Neural cell (in vitro differentiated cells): ENCODE measurements around the gene SIGLEC1. TPM values are rescaled to one million over a fixed set of nuclear protein-coding genes. Genes with fewer than 3 reads are reported as not detected.

Experiments
- H2AFZ ChIP-seq: fragments of 200-600, 300-800 bp; sonication (generic), shearing (Covaris generic); 2 replicates; pipeline ENCODE4 v1.6.0; 2014; ENCODE audit warnings: low read depth, mild to moderate bottlenecking, antibody characterized with exemption, low read length, moderate library complexity
- H3F3A ChIP-seq: fragments of 200-600 bp; shearing (Covaris generic); 2 replicates; pipeline ENCODE4 v1.6.1; 2016; ENCODE audit warnings: mild to moderate bottlenecking, moderate library complexity, mixed read lengths, antibody characterized with exemption, low read length; ENCODE audit not compliant: insufficient read depth, poor library complexity, severe bottlenecking
- H3K27ac ChIP-seq: fragments of 200-600, 300-800 bp; sonication (generic), shearing (Covaris generic); 2 replicates; pipeline ENCODE4 v1.5.1; 2014; ENCODE audit warnings: mild to moderate bottlenecking, low read length, moderate library complexity
- H3K27me3 ChIP-seq: fragments of 300-800, 200-600 bp; sonication (generic), shearing (Covaris generic); 2 replicates; pipeline ENCODE4 v1.6.0; 2014; ENCODE audit warnings: mild to moderate bottlenecking, low read depth, low read length, moderate library complexity; ENCODE audit not compliant: insufficient read depth
- H3K36me3 ChIP-seq: fragments of 300-800, 200-600 bp; sonication (generic), shearing (Covaris generic); 2 replicates; pipeline ENCODE4 v1.5.1; 2014; ENCODE audit warnings: mild to moderate bottlenecking, antibody characterized with exemption, low read length, moderate library complexity; ENCODE audit not compliant: insufficient read depth
- H3K4me2 ChIP-seq: fragments of 300-800, 200-600 bp; sonication (generic), shearing (Covaris generic); 2 replicates; pipeline ENCODE4 v1.6.0; 2014; ENCODE audit warnings: mild to moderate bottlenecking, low read length
- H3K4me3 ChIP-seq: fragments of 300-800, 200-600 bp; sonication (generic), shearing (Covaris generic); 2 replicates; pipeline ENCODE4 v1.5.1; 2014; ENCODE audit warnings: mild to moderate bottlenecking, low read length, moderate library complexity
- H3K79me2 ChIP-seq: fragments of 200-600 bp; shearing (Covaris generic); replicated peaks from 2 replicates; pipeline ENCODE4 v1.6.0; 2014; ENCODE audit warnings: mild to moderate bottlenecking, low read length, moderate library complexity; ENCODE audit not compliant: insufficient read depth
- H3K9ac ChIP-seq: fragments of 300-800, 200-600 bp; sonication (generic), shearing (Covaris generic); 2 replicates; pipeline ENCODE4 v1.6.1; 2016; ENCODE audit warnings: mild to moderate bottlenecking, low read length, mixed read lengths
- H3K9me2 ChIP-seq: fragments of 200-600 bp; shearing (Covaris generic); 2 replicates; pipeline ENCODE4 v1.6.1; 2016; ENCODE audit warnings: mild to moderate bottlenecking, low read length, mixed read lengths; ENCODE audit not compliant: insufficient read depth
- H3K9me3 ChIP-seq: fragments of 200-600, 300-800 bp; sonication (generic), shearing (Covaris generic); 2 replicates; pipeline ENCODE4 v1.6.1; 2016; ENCODE audit warnings: mild to moderate bottlenecking, mixed run types, low read length, moderate library complexity, mixed read lengths
- H4K20me1 ChIP-seq: fragments of 200-600 bp; shearing (Covaris generic); 2 replicates; pipeline ENCODE4 v1.6.1; 2016; ENCODE audit warnings: mild to moderate bottlenecking, mixed run types; ENCODE audit not compliant: insufficient read depth
- EP300 ChIP-seq: fragments of 450-650 bp; conservative IDR thresholded peaks from 2 replicates; pipeline ENCODE4 v1.6.1; 2014; ENCODE audit warnings: antibody characterized with exemption, mild to moderate bottlenecking, moderate library complexity; ENCODE audit not compliant: poor library complexity, severe bottlenecking
- EZH2 ChIP-seq: fragments of 200-600, 300-800 bp; shearing (Covaris generic), sonication (generic); IDR thresholded peaks from 2 replicates; pipeline ENCODE4 v1.6.1; 2014; ENCODE audit warnings: antibody characterized with exemption, low read length, borderline replicate concordance, mild to moderate bottlenecking; ENCODE audit not compliant: insufficient read depth, poor library complexity, severe bottlenecking
- MXI1 ChIP-seq: fragments of 450-650 bp; conservative IDR thresholded peaks from 2 replicates; pipeline ENCODE4 v1.6.1; 2014; ENCODE audit warnings: antibody characterized with exemption, mild to moderate bottlenecking; ENCODE audit not compliant: poor library complexity, severe bottlenecking
- POLR2AphosphoS5 ChIP-seq: IDR thresholded peaks from 2 replicates; pipeline ENCODE4 v1.6.1; 2012
- RAD21 ChIP-seq: fragments of 450-650 bp; conservative IDR thresholded peaks from 2 replicates; pipeline ENCODE4 v1.6.1; 2014; ENCODE audit warnings: antibody characterized with exemption, mild to moderate bottlenecking, moderate library complexity
- SMC3 ChIP-seq: fragments of 450-650 bp; conservative IDR thresholded peaks from 2 replicates; pipeline ENCODE4 v1.6.1; 2014; ENCODE audit warnings: antibody characterized with exemption, mild to moderate bottlenecking, moderate library complexity; ENCODE audit not compliant: poor library complexity
- TAF1 ChIP-seq: IDR thresholded peaks from 2 replicates; pipeline ENCODE4 v1.6.1; 2012; ENCODE audit warnings: low read depth
- polyA plus RNA-seq: library from polyadenylated mRNA; depleted of rRNA; stranded (reverse); fragments of >200 nt; gene quantifications from 2 replicates; pipeline ENCODE4 v1.2.3, GENCODE V29; 2014
- TF ChIP-seq, protein P1 (sequence below): fragments of 450-650 bp; IDR thresholded peaks from 2 replicates; pipeline ENCODE4 v1.5.1; 2014; ENCODE audit warnings: antibody characterized with exemption, mild to moderate bottlenecking, moderate library complexity; ENCODE audit not compliant: poor library complexity, severe bottlenecking
- TF ChIP-seq, protein P2 (sequence below): IDR thresholded peaks from 2 replicates; pipeline ENCODE4 v1.6.1; 2012; ENCODE audit warnings: borderline replicate concordance

The SIGLEC1 gene
- polyA plus RNA-seq, 1 donor from 2014 or later = 0.12 TPM

- no peaks in the 10 kb centered on the region for H3K36me3 ChIP-seq
These were observed 3.9 kb upstream of the SIGLEC1 start for GRCh38 chr20:3716195-3716834.

DNA sequence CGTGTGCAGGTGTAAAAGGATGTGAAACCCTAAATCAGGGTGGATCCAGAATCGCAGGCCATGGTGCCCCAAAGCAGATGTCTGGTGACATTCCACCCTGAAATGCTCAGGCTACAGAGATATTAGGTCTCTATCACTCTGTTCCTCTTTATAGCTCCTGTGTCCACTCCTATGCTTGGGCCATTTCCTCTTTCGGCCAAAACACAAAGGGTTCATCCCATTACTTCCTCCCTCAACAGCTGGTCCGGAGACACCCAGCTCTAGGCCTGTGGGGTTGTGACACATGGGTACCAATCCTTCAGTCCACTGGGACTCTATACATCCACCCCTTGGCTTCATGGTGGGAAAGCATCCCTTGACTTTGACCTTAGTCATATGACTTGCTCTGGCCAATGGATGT lies 1.7 kb upstream of the SIGLEC1 start:
- TF ChIP-seq MXI1 (no peak), POLR2AphosphoS5 (no peak), SMC3 (no peak), RAD21 (no peak), EZH2 (no peak)

More at GRCh38 chr20:3716195-3716834, 3.9 kb upstream of the SIGLEC1 start:
- TF ChIP-seq EZH2 (no peak), MXI1 (no peak), EP300 (no peak), POLR2AphosphoS5 (no peak), SMC3 (peak; percentile 72), RAD21 (peak; percentile 72), TAF1 (no peak)
- TF ChIP-seq, protein P1, sequence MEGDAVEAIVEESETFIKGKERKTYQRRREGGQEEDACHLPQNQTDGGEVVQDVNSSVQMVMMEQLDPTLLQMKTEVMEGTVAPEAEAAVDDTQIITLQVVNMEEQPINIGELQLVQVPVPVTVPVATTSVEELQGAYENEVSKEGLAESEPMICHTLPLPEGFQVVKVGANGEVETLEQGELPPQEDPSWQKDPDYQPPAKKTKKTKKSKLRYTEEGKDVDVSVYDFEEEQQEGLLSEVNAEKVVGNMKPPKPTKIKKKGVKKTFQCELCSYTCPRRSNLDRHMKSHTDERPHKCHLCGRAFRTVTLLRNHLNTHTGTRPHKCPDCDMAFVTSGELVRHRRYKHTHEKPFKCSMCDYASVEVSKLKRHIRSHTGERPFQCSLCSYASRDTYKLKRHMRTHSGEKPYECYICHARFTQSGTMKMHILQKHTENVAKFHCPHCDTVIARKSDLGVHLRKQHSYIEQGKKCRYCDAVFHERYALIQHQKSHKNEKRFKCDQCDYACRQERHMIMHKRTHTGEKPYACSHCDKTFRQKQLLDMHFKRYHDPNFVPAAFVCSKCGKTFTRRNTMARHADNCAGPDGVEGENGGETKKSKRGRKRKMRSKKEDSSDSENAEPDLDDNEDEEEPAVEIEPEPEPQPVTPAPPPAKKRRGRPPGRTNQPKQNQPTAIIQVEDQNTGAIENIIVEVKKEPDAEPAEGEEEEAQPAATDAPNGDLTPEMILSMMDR = peak; percentile 70
- TF ChIP-seq, protein P2, sequence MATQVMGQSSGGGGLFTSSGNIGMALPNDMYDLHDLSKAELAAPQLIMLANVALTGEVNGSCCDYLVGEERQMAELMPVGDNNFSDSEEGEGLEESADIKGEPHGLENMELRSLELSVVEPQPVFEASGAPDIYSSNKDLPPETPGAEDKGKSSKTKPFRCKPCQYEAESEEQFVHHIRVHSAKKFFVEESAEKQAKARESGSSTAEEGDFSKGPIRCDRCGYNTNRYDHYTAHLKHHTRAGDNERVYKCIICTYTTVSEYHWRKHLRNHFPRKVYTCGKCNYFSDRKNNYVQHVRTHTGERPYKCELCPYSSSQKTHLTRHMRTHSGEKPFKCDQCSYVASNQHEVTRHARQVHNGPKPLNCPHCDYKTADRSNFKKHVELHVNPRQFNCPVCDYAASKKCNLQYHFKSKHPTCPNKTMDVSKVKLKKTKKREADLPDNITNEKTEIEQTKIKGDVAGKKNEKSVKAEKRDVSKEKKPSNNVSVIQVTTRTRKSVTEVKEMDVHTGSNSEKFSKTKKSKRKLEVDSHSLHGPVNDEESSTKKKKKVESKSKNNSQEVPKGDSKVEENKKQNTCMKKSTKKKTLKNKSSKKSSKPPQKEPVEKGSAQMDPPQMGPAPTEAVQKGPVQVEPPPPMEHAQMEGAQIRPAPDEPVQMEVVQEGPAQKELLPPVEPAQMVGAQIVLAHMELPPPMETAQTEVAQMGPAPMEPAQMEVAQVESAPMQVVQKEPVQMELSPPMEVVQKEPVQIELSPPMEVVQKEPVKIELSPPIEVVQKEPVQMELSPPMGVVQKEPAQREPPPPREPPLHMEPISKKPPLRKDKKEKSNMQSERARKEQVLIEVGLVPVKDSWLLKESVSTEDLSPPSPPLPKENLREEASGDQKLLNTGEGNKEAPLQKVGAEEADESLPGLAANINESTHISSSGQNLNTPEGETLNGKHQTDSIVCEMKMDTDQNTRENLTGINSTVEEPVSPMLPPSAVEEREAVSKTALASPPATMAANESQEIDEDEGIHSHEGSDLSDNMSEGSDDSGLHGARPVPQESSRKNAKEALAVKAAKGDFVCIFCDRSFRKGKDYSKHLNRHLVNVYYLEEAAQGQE = no peak
- no peak overlapping the region for H3K4me2 ChIP-seq
- H3K9me2 ChIP-seq = no peaks in the 10 kb centered on the region
- no peaks in the 10 kb centered on the region for H3K27me3 ChIP-seq
- no peaks in the 10 kb centered on the region for H3K9me3 ChIP-seq
- H2AFZ ChIP-seq = no peak overlapping the region
- no peak overlapping the region for H3K4me3 ChIP-seq
- H4K20me1 ChIP-seq = no peaks in the 10 kb centered on the region
- no peaks in the 10 kb centered on the region for H3F3A ChIP-seq
- no peaks in the 10 kb centered on the region for H3K79me2 ChIP-seq
- no peak overlapping the region for H3K9ac ChIP-seq
- no peak overlapping the region for H3K27ac ChIP-seq

More for the DNA sequence above, 1.7 kb upstream of the SIGLEC1 start:
- no peaks in the 10 kb centered on the region for H3K27me3 ChIP-seq
- no peaks in the 10 kb centered on the region for H3K79me2 ChIP-seq
- H4K20me1 ChIP-seq = no peaks in the 10 kb centered on the region
- no peak overlapping the region for H3K27ac ChIP-seq
- H3K36me3 ChIP-seq = no peaks in the 10 kb centered on the region
- no peaks in the 10 kb centered on the region for H3F3A ChIP-seq
- no peaks in the 10 kb centered on the region for H3K9me2 ChIP-seq
- H3K9me3 ChIP-seq = no peaks in the 10 kb centered on the region
- no peak overlapping the region for H3K9ac ChIP-seq
- no peak overlapping the region for H3K4me3 ChIP-seq
- H2AFZ ChIP-seq = no peak overlapping the region
- no peak overlapping the region for H3K4me2 ChIP-seq
